HepG2 (cell line): ENCODE data around the gene GNB1. TPM values are rescaled to one million over a fixed set of nuclear protein-coding genes. Genes with fewer than 3 reads are reported as not detected.

Experiments
- NR2F2 ChIP-seq: IDR thresholded peaks from 2 replicates; pipeline ENCODE4 v1.6.1; 2012; ENCODE audit warnings: low read depth, inconsistent platforms, borderline replicate concordance
- PCBP1 ChIP-seq: fragments of 200-400 bp; formaldehyde crosslinking; IDR thresholded peaks from 2 replicates; pipeline ENCODE4 v1.6.1; 2017; ENCODE audit warnings: mild to moderate bottlenecking, low read depth, low read length, borderline replicate concordance
- RARA ChIP-seq: IDR thresholded peaks from 2 replicates; pipeline ENCODE4 v1.6.1; 2016; ENCODE audit warnings: missing genetic modification reagents, missing compliant biosample characterization
- SALL2 ChIP-seq: sonication (generic); formaldehyde crosslinking; IDR thresholded peaks from 2 replicates; pipeline ENCODE4 v1.8.1; 2023; ENCODE audit warnings: mild to moderate bottlenecking, missing genetic modification reagents, inconsistent platforms
- SMAD9 ChIP-seq: sonication (generic); formaldehyde crosslinking; IDR thresholded peaks from 2 replicates; pipeline ENCODE4 v1.5.1; 2020; ENCODE audit warnings: mild to moderate bottlenecking, missing genetic modification reagents
- polyA plus RNA-seq, 8 experiments: library from polyadenylated mRNA; depleted of rRNA in 3 of 8; stranded (reverse) in 7 of 8; unstranded in 1 of 8; fragments of >200 nt; fragmentation: Illumina TruSeq in 4 of 8; extraction: Trizol in 4 of 8; gene quantifications; 2 replicates each; pipeline versions ENCODE4 v1.2.1 to v1.2.3, GENCODE V29; 2011 to 2016; ENCODE audit warnings: low read depth in 4 of 8, missing spikeins in 1 of 8, mixed read lengths in 1 of 8; ENCODE audit not compliant: insufficient read depth in 1 of 8
- total RNA-seq, 5 experiments: library from RNA; depleted of rRNA; stranded (reverse); fragments of >200 nt; fragmentation: Illumina TruSeq; extraction: Trizol; gene quantifications; 2 replicates each; pipeline ENCODE4 v1.2.3, GENCODE V29; 2016; ENCODE audit warnings: low read depth in 1 of 5
- TF ChIP-seq, protein P1 (sequence below): sonication (generic); formaldehyde crosslinking; IDR thresholded peaks from 2 replicates; pipeline ENCODE4; 2020; ENCODE audit warnings: missing genetic modification reagents, mild to moderate bottlenecking, borderline replicate concordance
- TF ChIP-seq, protein P2 (sequence below): IDR thresholded peaks from 2 replicates; pipeline ENCODE4 v1.4.0; 2020; ENCODE audit warnings: mild to moderate bottlenecking, missing genetic modification reagents
- TF ChIP-seq, protein P3 (sequence below): sonication (generic); formaldehyde crosslinking; IDR thresholded peaks from 2 replicates; pipeline ENCODE4 v1.8.0; 2022; ENCODE audit warnings: missing genetic modification reagents, low read depth, mild to moderate bottlenecking, borderline replicate concordance
- TF ChIP-seq, protein P4 (sequence below): sonication (generic); formaldehyde crosslinking; IDR thresholded peaks from 2 replicates; pipeline ENCODE4 v1.8.0; 2023; ENCODE audit warnings: mild to moderate bottlenecking, missing genetic modification reagents
- TF ChIP-seq, protein P5 (sequence below): sonication (generic); formaldehyde crosslinking; IDR thresholded peaks from 2 replicates; pipeline ENCODE4 v1.4.0; 2020; ENCODE audit warnings: missing genetic modification reagents, mild to moderate bottlenecking, borderline replicate concordance

GNB1 gene
- total and polyA plus RNA-seq, 2 of the 13 experiments (the other 11 are each of a cell fraction or from before 2014, with no cell fraction given): 66.2 to 327 TPM

DNA sequence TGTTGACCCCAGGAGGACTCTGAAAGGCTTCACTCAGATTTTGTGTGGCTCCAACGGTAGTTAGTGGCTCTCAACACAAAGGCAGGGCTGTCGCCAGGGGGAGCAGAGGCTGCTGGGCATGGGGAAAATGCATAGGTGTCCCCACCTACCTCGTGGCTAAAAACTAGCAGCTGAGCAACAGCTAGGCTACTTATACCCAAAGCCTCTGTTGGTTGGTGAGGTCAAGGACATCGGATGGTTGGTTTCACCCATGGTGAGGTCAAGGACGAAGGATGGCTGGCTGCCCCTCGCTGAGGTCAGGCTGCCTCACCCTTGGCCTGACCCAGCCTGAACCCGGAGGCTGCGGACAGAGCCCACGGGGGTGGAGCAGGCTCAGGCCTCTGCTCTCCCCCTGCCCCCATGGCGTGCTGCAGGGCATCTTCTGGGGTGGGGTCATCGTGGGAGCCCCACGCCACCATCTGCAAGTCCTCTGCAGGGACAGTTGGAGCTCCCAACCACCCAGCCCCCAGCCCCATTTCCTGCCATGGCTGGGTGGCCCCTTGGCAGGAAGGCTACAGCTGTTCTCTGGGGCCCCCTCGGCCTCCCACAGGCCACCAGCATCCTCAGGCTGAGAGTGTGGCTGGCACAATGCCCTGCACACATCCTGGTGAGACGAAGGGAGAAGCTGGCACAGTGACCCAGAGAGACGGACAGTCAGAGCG lies 8.5 kb upstream of the GNB1 start (continued):
- TF ChIP-seq, protein P1, sequence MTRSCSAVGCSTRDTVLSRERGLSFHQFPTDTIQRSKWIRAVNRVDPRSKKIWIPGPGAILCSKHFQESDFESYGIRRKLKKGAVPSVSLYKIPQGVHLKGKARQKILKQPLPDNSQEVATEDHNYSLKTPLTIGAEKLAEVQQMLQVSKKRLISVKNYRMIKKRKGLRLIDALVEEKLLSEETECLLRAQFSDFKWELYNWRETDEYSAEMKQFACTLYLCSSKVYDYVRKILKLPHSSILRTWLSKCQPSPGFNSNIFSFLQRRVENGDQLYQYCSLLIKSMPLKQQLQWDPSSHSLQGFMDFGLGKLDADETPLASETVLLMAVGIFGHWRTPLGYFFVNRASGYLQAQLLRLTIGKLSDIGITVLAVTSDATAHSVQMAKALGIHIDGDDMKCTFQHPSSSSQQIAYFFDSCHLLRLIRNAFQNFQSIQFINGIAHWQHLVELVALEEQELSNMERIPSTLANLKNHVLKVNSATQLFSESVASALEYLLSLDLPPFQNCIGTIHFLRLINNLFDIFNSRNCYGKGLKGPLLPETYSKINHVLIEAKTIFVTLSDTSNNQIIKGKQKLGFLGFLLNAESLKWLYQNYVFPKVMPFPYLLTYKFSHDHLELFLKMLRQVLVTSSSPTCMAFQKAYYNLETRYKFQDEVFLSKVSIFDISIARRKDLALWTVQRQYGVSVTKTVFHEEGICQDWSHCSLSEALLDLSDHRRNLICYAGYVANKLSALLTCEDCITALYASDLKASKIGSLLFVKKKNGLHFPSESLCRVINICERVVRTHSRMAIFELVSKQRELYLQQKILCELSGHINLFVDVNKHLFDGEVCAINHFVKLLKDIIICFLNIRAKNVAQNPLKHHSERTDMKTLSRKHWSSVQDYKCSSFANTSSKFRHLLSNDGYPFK (CRISPR knock-in tag): no peak
- TF ChIP-seq SALL2 (CRISPR knock-in tag): no peak
- TF ChIP-seq PCBP1: 0 out of 2 replicates have a peak, but pooled peaks have one; percentile 54
- TF ChIP-seq, protein P2, sequence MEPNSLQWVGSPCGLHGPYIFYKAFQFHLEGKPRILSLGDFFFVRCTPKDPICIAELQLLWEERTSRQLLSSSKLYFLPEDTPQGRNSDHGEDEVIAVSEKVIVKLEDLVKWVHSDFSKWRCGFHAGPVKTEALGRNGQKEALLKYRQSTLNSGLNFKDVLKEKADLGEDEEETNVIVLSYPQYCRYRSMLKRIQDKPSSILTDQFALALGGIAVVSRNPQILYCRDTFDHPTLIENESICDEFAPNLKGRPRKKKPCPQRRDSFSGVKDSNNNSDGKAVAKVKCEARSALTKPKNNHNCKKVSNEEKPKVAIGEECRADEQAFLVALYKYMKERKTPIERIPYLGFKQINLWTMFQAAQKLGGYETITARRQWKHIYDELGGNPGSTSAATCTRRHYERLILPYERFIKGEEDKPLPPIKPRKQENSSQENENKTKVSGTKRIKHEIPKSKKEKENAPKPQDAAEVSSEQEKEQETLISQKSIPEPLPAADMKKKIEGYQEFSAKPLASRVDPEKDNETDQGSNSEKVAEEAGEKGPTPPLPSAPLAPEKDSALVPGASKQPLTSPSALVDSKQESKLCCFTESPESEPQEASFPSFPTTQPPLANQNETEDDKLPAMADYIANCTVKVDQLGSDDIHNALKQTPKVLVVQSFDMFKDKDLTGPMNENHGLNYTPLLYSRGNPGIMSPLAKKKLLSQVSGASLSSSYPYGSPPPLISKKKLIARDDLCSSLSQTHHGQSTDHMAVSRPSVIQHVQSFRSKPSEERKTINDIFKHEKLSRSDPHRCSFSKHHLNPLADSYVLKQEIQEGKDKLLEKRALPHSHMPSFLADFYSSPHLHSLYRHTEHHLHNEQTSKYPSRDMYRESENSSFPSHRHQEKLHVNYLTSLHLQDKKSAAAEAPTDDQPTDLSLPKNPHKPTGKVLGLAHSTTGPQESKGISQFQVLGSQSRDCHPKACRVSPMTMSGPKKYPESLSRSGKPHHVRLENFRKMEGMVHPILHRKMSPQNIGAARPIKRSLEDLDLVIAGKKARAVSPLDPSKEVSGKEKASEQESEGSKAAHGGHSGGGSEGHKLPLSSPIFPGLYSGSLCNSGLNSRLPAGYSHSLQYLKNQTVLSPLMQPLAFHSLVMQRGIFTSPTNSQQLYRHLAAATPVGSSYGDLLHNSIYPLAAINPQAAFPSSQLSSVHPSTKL: 0 out of 2 replicates have a peak, but pooled peaks have one; percentile 13
- peak; percentile 69 for TF ChIP-seq RARA
- TF ChIP-seq, protein P3, sequence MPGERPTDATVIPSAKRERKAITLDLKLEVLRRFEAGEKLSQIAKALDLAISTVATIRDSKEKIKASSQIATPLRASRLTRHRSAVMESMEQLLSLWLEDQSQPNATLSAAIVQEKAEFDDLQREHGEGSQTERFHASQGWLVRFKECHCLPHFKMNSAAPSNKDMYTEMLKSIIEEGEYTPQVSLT: no peak
- TF ChIP-seq, protein P4, sequence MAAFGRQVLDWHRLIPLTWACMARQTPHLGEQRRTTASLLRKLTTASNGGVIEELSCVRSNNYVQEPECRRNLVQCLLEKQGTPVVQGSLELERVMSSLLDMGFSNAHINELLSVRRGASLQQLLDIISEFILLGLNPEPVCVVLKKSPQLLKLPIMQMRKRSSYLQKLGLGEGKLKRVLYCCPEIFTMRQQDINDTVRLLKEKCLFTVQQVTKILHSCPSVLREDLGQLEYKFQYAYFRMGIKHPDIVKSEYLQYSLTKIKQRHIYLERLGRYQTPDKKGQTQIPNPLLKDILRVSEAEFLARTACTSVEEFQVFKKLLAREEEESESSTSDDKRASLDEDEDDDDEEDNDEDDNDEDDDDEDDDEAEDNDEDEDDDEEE: no peak
- no peak for TF ChIP-seq NR2F2
- no peak for TF ChIP-seq SMAD9 (CRISPR knock-in tag)
- TF ChIP-seq, protein P5, sequence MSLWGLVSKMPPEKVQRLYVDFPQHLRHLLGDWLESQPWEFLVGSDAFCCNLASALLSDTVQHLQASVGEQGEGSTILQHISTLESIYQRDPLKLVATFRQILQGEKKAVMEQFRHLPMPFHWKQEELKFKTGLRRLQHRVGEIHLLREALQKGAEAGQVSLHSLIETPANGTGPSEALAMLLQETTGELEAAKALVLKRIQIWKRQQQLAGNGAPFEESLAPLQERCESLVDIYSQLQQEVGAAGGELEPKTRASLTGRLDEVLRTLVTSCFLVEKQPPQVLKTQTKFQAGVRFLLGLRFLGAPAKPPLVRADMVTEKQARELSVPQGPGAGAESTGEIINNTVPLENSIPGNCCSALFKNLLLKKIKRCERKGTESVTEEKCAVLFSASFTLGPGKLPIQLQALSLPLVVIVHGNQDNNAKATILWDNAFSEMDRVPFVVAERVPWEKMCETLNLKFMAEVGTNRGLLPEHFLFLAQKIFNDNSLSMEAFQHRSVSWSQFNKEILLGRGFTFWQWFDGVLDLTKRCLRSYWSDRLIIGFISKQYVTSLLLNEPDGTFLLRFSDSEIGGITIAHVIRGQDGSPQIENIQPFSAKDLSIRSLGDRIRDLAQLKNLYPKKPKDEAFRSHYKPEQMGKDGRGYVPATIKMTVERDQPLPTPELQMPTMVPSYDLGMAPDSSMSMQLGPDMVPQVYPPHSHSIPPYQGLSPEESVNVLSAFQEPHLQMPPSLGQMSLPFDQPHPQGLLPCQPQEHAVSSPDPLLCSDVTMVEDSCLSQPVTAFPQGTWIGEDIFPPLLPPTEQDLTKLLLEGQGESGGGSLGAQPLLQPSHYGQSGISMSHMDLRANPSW (CRISPR knock-in tag): no peak
